Stimulated activated CD8-positive, alpha-beta memory T cell treated with anti-CD3 and anti-CD28 coated beads, Interleukin-12 subunit alpha, Interleukin-12 subunit beta, amount 100 ng/mL, for 24 hours (primary cell): ENCODE data around the gene ACSL6.
"Not testable (repeated sequence)": the region's sequence is repeated elsewhere in the genome, so short reads cannot be mapped to it uniquely, and the experiment has no call there.

Experiments
- DNase-seq: peaks from one replicate; pipeline ENCODE4 v3.0.0-alpha.2; 2020; ENCODE audit errors: extremely low read depth

The ACSL6 gene

GRCh38 chr5:131942016-131942415 is 69.4 kb downstream of the ACSL6 start:
- no peak for DNase-seq

DNA sequence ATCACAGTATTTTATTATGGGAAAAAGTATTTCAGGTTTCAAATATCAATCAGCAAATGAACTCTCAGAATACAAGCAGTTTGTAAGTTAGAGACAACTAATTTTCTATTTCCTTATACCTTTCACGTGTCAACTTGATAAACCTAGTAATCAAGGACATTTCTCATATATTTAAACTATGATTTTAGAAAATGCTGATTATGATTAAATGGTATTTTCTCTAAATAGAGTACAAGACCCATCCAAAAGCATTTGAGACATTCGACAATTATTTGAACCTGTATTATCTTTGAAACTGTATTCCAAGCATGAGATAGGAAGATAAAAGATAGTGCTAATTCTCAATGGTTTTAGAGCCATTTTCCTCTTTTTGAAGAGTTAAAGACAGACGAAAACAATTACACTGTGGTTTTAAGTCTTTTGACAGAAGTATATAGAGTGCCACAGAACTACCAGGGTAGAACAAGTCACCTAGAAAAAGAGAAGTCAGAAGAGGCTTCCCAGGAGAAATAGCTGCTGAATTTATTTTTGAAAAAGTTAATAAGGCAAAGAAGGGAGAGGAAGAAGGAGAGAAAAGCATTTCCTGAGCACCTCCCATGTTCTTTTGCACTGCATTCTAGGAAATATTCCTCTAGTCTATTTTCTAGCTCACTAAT is 71.6 kb downstream of the ACSL6 start:
- no peak for DNase-seq

DNA sequence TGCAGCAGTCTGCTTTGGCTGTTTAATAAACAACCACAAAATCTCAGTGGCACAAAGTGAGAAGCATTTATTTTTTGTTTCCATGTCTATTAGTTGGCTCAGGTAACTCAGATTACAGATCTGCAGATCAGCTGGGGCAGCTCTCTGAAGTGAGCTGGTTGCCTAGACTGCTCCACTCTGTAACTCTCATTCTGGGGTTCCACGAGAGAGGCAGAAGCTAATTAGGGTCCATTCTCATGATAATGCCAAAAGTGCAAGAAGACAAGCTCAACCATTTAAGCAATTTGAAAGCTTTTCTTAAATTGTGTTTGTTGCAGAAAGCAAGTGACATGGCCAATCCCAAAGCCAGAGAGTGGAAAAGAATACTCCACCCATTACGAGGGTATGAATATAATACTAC is 79.2 kb downstream of the ACSL6 start:
- DNase-seq = no peak

GRCh38 chr5:131928957-131929356 is 82.5 kb downstream of the ACSL6 start:
- no peak for DNase-seq

- DNase-seq = no peak
These were observed 85.3 kb downstream of the ACSL6 start for GRCh38 chr5:131926168-131926567.

DNA sequence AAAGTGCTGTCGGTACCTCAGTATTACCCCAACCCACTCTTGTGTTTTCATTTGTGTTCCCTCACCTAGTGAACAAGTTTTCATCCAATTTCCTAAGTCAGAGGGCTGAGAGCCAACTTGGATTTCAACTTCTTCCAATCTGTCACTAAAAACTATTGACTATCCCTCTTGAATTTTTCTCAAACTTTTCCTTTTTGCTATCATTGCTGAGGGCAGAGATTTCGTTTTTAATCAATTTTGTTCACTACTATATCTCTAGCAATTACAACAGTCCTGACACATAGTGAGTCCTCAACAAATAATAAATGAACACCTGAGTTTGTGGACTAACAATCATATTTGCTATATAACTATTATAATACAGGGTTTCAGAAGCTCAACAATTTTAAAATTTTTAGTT is 95.0 kb downstream of the ACSL6 start:
- DNase-seq = no peak

GRCh38 chr5:131914472-131914871 is 97.0 kb downstream of the ACSL6 start:
- no peak for DNase-seq

GRCh38 chr5:131913603-131914002 is 97.9 kb downstream of the ACSL6 start:
- DNase-seq = no peak

GRCh38 chr5:131906668-131907067 is 104.8 kb downstream of the ACSL6 start:
- DNase-seq = no peak

DNA sequence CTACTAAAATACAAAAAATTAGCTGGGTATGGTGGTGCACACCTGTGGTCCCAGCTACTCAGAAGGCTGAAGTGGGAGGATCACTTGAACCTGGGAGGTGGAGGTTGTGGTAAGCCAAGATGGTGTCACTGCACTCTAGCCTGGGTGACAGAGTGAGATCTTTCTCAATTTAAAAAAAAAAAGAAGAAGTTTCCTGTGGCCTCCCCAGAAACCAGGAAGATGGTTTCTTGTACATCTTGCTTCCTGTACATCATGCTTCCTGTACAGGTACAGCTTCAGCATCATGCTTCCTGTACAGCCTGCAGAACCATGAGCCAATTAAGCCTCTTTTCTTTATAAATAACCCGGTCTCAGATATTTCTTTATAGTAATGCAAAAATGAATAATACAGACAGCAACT is 109.2 kb downstream of the ACSL6 start:
- not testable (repeated sequence) for DNase-seq
